Fibroblast of peridontal ligament (primary cell): ENCODE data around the gene RPL41.
"Not testable (repeated sequence)": the region's sequence is repeated elsewhere in the genome, so short reads cannot be mapped to it uniquely, and the experiment has no call there.

ENCODE experiments used
- DNase-seq: peaks from one replicate; pipeline ENCODE4 v3.0.0-alpha.2; 2010; ENCODE audit errors: extremely low read depth

Gene RPL41

GRCh38 chr12:56154818-56155217 lies 38.4 kb downstream of the RPL41 start:
- no peak for DNase-seq

GRCh38 chr12:56155256-56155845 lies 38.9 kb downstream of the RPL41 start:
- DNase-seq: no peak

- DNase-seq: not testable (repeated sequence)
These were observed 40.2 kb downstream of the RPL41 start for GRCh38 chr12:56156464-56157200.

- DNase-seq: peak; percentile 84
These were observed 41.0 kb downstream of the RPL41 start for GRCh38 chr12:56157201-56158028.

- peak; percentile 99 for DNase-seq
These were observed 41.8 kb downstream of the RPL41 start, which contains the start of gene MYL6 for GRCh38 chr12:56158029-56158925. Gene MYL6, plus strand, starts transcription at chr12:56158359. Its CDS starts 43 bp downstream, at chr12:56158402.

- peak; percentile 84 for DNase-seq
These were observed 42.6 kb downstream of the RPL41 start for GRCh38 chr12:56158926-56159461.

GRCh38 chr12:56159482-56160192 lies 43.2 kb downstream of the RPL41 start:
- DNase-seq: no peak

- DNase-seq: no peak
These were observed 43.8 kb downstream of the RPL41 start for GRCh38 chr12:56160193-56160763.

GRCh38 chr12:56160894-56161689 lies 44.7 kb downstream of the RPL41 start:
- no peak for DNase-seq

GRCh38 chr12:56161690-56162351 lies 45.4 kb downstream of the RPL41 start:
- DNase-seq: no peak

- DNase-seq: peak; percentile 27
These were observed 46.2 kb downstream of the RPL41 start for GRCh38 chr12:56162468-56163290.

- no peak for DNase-seq
These were observed 47.3 kb downstream of the RPL41 start for GRCh38 chr12:56163533-56164344.

GRCh38 chr12:56164345-56164729 lies 47.9 kb downstream of the RPL41 start:
- DNase-seq: no peak

- no peak for DNase-seq
These were observed 48.9 kb downstream of the RPL41 start for GRCh38 chr12:56165369-56165768.
